H1 (cell line): ENCODE data around the gene RFT1. TPM values are rescaled to one million over a fixed set of nuclear protein-coding genes. Genes with fewer than 3 reads are reported as not detected.

ENCODE experiments used
- RBBP5 ChIP-seq: IDR thresholded peaks from 2 replicates; pipeline ENCODE4 v1.7.1; 2012; ENCODE audit warnings: low read depth, mild to moderate bottlenecking, inconsistent platforms, low read length, moderate library complexity, borderline replicate concordance
- polyA plus RNA-seq, 7 experiments: library from polyadenylated mRNA; depleted of rRNA in 3 of 7; stranded (reverse) in 5 of 7; unstranded in 2 of 7; fragments of >200 nt in 5 of 7; fragments of 200-250 nt in 2 of 7; gene quantifications; 1 replicate in 5 of 7; 2 replicates in 1 of 7; 4 replicates in 1 of 7; pipeline versions ENCODE4 v1.2.1 to v1.2.3, GENCODE V29; 2011 to 2013; ENCODE audit warnings: missing spikeins in 2 of 7, mixed read lengths in 2 of 7
- total RNA-seq: library from RNA; stranded (reverse); fragmentation: NEBNext Ultra II Directional; extraction: Animal tissue kit (Norgen Biotek cat#: 25700); gene quantifications from 2 replicates; pipeline ENCODE4 v1.2.1, GENCODE V29; 2021

The RFT1 gene
- total and polyA plus RNA-seq, 2 of the 8 experiments (the other 6 are each of a cell fraction or from before 2014, with no cell fraction given) = 27.7 to 42.4 TPM

DNA sequence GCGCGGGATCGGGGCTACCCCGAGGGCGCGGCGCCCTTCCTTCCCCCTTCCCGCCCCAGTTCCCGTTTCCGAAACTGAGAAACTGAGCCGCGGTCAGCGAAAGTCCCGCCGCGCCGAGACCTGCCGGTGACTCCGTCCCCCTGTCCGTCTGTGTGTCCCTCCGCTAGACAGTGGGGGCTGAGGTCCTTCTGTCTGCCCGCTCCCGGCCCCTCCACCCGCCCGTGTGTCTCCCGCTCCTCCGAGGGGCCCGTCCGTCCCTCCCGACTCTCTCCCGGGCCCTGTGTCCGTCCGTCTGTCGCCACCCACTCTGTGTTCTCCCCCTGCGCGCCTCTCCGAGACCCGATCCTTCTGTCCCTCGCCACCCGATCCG lies 31.2 kb upstream of the RFT1 start (continued):
- TF ChIP-seq RBBP5 = no peak
